Stimulated activated memory B cell treated with anti-CD40 and anti-IgM and Interleukin-4, amounts not matched to agents 10 μg/mL and 1 μg/mL and 100 μg/mL, for 72 hours (primary cell): Measurements from ENCODE around the gene SLC23A2.
A peak's percentile ranks its signal among the peaks of the same experiment; 100 is the strongest.
"Not testable (repeated sequence)": the region's sequence is repeated elsewhere in the genome, so short reads cannot be mapped to it uniquely, and the experiment has no call there.

ENCODE experiments used
- ATAC-seq: fragments of 150-1000 bp; cut with Tn5 transposase; 2 replicates; pipeline ENCODE4 v1.10.0; 2021
- H3K27ac Mint-ChIP-seq: one replicate; pipeline ENCODE4 v1.8.0; 2022; ENCODE audit warnings: mild to moderate bottlenecking, mixed read lengths
- H3K27me3 Mint-ChIP-seq: one replicate; pipeline ENCODE4 v1.8.0; 2022; ENCODE audit warnings: mixed read lengths
- H3K36me3 Mint-ChIP-seq: one replicate; pipeline ENCODE4 v1.8.0; 2022; ENCODE audit warnings: mixed read lengths
- H3K4me1 Mint-ChIP-seq: one replicate; pipeline ENCODE4 v1.8.0; 2022; ENCODE audit warnings: mixed read lengths
- H3K4me3 Mint-ChIP-seq: one replicate; pipeline ENCODE4 v1.8.0; 2022; ENCODE audit warnings: mild to moderate bottlenecking, moderate library complexity, mixed read lengths
- H3K9me3 Mint-ChIP-seq: one replicate; pipeline ENCODE4 v1.8.0; 2022; ENCODE audit warnings: mixed read lengths

The SLC23A2 gene

DNA sequence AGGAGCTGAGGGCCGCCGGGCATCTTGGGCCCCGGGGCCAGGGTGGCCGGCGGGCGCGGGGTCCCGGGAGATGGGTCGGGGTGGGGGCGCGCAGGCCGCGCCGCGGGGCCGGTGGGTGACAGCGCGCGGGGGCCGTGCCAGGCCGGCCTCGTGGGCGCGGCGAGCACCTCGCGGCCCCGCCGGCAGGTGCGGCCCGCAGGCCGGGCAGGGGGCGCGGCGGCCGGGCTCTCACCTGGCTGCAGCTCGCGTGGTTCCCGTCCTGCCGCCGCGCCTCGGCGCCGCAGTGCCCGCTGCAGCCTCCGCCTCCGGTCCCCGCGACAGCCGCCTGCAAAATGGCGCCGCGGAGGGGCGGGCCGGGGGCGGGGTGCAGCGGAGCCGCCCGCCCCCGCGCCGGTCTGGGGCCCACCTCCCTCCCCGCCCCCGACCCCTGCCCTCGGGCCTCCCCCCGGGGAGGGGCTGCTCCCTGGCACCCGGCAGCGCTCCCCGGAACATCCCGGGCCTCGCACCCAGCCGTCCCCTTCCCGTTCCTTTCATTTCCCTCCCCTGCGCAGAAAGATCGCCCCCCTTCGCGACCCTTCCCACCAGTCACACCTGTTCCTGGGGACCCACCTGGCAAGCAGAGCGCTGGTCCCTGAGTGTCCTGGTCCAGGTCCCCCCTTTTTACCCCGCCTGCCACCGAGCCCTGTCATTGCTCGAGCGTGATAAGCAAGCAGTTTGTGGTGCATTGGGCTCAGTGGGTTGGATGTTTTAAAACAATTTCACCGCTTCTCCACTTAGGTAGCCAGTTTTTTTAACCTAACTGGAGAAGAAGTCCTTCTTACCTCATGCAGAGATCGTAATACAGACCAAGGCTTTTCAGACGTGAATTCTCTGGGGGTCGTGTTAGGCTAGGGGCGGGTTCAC lies at the start of gene SLC23A2:
Gene SLC23A2 (minus strand): TSS at position 337 of the 903 bp plus-strand sequence. CDS start 68,948 bp downstream, outside the sequence.
- Mint-ChIP-seq H3K27ac (peak within 1 kb of the TSS; percentile 96), H3K4me3 (peak within 1 kb of the TSS; percentile 100), H3K27me3 (no peaks in the 10 kb centered on the region), H3K36me3 (peaks cover 20% of the 10 kb centered on the region), H3K9me3 (no peaks in the 10 kb centered on the region), H3K4me1 (peaks cover 56% of the 10 kb centered on the region)
- peak; percentile 81 for ATAC-seq

DNA sequence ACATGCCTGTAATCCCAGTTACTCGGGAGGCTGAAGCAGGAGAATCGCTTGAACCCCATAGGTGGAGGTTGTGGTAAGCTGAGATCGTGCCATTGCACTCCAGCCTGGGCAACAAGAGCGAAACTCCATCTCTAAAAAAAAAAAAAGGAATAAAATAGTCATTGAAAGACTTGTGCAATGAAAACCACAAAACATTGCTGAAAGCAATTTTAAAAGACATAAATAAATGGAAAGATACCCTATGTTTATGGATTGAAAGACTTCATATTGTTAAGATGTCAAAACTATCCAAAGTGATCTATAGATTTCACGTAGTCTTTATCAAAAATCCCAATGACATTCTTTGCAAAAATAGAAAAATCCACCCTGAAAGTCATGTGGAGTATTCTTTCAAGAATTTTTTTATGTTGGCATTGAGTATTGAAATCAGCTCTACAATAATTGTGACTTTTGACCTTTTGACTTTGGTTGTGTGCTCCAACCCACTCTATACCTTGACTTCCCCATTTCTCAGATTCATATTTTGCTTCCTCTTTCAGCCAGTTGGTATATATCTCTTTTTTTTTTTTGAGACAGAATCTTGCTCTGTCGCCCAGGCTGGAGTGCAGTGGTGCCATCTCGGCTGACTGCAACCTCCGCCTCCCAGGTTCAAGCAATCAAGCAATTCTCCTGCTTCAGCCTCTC lies 45.5 kb upstream of the SLC23A2 start:
- Mint-ChIP-seq H3K27ac (peak overlapping the region; percentile 25), H3K9me3 (no peaks in the 10 kb centered on the region), H3K4me1 (peaks cover 29% of the 10 kb centered on the region), H3K36me3 (no peaks in the 10 kb centered on the region), H3K27me3 (no peaks in the 10 kb centered on the region), H3K4me3 (peak overlapping the region; percentile 43)
- peak; percentile 92 for ATAC-seq

DNA sequence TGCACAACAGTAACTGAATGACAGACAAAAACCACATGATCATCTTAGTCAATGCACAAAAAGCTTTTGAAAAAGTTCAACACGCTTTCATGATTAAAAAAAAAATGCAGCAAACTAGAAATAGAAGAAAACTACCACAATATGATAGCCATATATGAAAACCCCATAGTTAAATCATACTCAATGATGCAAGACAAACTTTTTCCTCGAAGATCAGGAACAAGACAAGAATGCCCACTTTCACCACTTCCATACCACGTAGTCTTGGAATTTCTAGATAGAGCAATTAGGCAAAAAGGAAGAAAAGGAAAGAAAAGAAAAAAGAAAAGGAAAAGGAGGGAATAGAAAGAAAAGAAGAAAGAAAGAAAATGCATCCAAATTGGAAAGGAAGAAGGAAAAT lies 44.6 kb upstream of the SLC23A2 start:
- H3K36me3 Mint-ChIP-seq, result no peaks in the 10 kb centered on the region
- H3K27me3 Mint-ChIP-seq, result no peaks in the 10 kb centered on the region
- peaks cover 38% of the 10 kb centered on the region for H3K4me1 Mint-ChIP-seq
- H3K27ac Mint-ChIP-seq, result peak overlapping the region; percentile 40
- ATAC-seq, result no peak
- H3K9me3 Mint-ChIP-seq, result no peaks in the 10 kb centered on the region
- no peak overlapping the region for H3K4me3 Mint-ChIP-seq

DNA sequence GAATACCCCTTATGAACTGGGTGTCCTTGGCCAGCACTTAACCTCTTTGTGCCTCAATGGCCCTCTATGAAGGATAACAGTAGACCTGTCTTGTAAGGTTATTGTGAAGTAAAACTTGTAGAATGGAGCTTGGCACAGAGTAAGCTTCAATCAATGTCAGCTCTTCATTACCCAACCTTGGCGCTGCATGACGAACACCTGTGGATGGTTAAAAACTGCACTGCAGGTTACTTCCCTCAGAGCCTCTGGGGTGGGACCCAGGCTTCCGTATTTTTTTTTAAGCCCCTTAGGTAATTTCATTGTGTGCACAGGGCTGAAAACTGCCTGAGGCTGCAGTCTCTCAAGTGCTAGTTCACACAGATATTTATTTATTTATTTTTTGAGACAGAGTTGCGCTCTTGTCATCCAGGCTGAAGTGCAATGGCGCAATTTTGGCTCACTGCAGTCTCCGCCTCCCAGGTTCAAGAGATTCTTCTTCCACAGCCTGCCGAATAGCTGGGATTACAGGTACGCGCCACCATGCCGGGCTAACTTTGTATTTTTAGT lies 42.8 kb upstream of the SLC23A2 start:
- H3K27me3 Mint-ChIP-seq, result no peaks in the 10 kb centered on the region
- peak overlapping the region; percentile 62 for H3K27ac Mint-ChIP-seq
- no peak overlapping the region for H3K4me3 Mint-ChIP-seq
- peak; percentile 75 for ATAC-seq
- no peaks in the 10 kb centered on the region for H3K9me3 Mint-ChIP-seq
- no peaks in the 10 kb centered on the region for H3K36me3 Mint-ChIP-seq
- H3K4me1 Mint-ChIP-seq, result peaks cover 46% of the 10 kb centered on the region

DNA sequence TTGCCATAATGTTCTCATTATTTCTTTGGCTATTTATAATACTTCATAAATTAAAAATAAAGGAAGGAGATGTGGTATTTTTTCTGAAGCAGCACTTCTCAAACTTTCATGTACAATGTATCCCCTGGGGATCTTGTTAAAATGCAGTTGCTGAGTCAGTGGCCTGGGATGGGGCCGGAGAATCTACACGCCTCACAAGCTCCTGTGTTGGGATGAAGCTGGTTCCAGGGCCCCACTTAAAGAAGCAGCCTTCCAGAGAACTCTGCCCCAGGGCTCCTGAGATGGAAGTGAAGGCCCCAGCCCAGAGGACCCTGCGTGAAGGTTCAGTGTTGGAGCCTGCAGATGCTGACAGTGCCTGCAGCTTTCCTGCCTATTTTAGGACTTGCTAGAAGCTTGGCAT lies 40.1 kb upstream of the SLC23A2 start:
- Mint-ChIP-seq H3K9me3 (no peaks in the 10 kb centered on the region), H3K27me3 (no peaks in the 10 kb centered on the region), H3K36me3 (no peaks in the 10 kb centered on the region), H3K4me3 (no peak overlapping the region), H3K27ac (peak overlapping the region; percentile 33), H3K4me1 (peaks cover 35% of the 10 kb centered on the region)
- ATAC-seq, result no peak

DNA sequence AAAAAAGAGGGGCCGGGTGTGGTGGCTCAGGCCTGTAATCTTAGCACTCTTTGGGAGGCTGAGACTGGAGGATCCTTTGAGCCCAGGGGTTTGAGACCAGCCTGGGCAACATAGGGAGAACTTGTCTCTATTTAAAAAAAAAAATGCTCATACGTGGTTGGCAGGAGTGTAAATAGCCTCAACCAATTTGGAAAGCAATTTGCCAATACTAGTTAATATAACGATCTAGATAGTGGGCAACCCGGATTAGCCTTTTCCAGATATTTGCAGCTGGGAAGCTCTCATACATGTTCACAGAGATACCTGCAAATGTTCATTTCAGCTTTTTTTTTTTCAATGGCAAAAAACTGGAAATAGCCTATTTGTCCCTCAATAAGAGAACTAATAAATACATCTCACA lies 39.0 kb upstream of the SLC23A2 start:
- no peaks in the 10 kb centered on the region for H3K27me3 Mint-ChIP-seq
- no peaks in the 10 kb centered on the region for H3K36me3 Mint-ChIP-seq
- H3K9me3 Mint-ChIP-seq, result no peaks in the 10 kb centered on the region
- H3K4me1 Mint-ChIP-seq, result peaks cover 26% of the 10 kb centered on the region
- peak overlapping the region; percentile 33 for H3K27ac Mint-ChIP-seq
- H3K4me3 Mint-ChIP-seq, result no peak overlapping the region
- no peak for ATAC-seq

DNA sequence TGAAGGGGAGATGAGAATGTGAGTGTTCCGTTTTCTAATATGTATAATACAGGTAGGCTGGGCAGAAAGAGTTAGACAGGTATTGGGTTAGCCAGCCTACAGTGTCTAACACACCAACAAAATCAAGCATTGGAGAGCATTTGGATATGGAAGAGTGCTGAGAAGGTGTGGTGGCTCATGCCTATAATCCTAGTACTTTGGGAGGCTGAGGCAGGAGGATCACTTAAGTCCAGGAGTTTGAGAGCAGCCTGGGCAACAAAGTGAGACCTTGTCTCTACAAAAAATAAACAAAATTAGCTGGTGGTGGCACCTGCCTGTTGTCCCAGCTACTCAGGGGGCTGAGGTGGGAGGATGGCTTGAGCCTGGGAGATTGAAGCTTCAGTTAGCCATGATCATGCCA lies 38.6 kb upstream of the SLC23A2 start:
- Mint-ChIP-seq H3K4me3 (no peak overlapping the region), H3K36me3 (no peaks in the 10 kb centered on the region), H3K9me3 (no peaks in the 10 kb centered on the region), H3K27me3 (no peaks in the 10 kb centered on the region), H3K27ac (peak overlapping the region; percentile 7), H3K4me1 (peaks cover 24% of the 10 kb centered on the region)
- ATAC-seq, result no peak

DNA sequence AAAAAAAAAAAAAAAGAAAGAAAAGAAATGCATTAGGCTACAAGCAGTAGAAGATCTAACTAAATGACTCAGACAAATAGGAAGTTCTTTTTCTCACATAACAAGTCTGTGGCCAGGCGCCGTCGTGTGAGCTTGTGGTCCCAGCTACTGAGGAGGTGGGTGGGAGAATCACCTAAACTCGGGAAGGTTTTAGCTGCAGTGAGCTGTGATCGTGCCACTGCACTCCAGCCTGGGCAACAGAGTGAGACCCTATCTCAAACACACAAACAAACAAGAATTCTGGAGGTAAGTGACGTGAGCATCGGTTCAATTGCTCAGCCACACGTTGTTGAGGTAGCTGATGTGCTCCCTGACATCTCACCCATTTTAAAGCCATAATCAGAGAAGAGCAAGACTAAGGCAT lies 37.9 kb upstream of the SLC23A2 start:
- peak; percentile 75 for ATAC-seq
- Mint-ChIP-seq H3K9me3 (no peaks in the 10 kb centered on the region), H3K36me3 (no peaks in the 10 kb centered on the region), H3K27ac (peak overlapping the region; percentile 7), H3K4me3 (no peak overlapping the region), H3K27me3 (no peaks in the 10 kb centered on the region), H3K4me1 (peaks cover 20% of the 10 kb centered on the region)

DNA sequence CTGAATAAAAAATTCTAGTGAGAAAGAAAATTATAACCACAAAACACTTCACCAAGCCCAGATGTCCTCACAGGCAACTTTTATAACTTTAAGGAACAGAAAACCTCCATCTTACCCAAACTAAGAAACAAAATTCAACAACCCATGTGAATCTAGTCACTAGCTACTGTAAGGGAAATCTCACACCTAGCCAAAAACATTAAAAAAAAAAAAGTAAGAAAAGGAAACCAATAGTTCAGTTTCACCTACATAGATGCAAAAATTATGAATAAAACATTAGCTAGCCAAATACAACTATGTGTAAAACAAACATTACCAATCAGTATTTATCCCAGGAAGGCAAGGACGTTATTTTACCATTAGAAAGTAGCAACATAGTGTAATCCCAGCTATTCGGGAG lies 35.5 kb upstream of the SLC23A2 start:
- H3K27me3 Mint-ChIP-seq, result no peaks in the 10 kb centered on the region
- no peak overlapping the region for H3K4me3 Mint-ChIP-seq
- no peak for ATAC-seq
- no peak overlapping the region for H3K27ac Mint-ChIP-seq
- H3K36me3 Mint-ChIP-seq, result no peaks in the 10 kb centered on the region
- H3K9me3 Mint-ChIP-seq, result no peaks in the 10 kb centered on the region
- H3K4me1 Mint-ChIP-seq, result peaks cover 19% of the 10 kb centered on the region

DNA sequence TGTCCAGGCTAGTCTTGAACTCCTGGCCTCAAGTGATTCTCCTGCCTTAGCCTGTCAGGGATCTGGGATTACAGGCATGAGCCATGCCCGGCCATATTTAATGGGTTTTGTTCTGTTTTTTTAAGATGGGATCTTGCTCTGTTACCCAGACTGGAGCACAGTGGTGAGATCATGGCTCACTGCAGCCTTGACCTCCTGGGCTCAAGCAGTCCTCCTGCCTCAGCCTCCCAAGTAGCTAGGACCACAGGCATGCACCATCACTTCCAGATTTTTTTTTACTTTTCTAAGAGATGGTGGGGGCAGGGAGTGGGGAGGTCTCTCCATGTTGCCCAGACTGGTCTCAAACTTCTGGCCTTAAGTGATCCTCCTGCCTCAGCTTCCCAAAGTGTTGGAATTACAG lies 34.2 kb upstream of the SLC23A2 start:
- H3K9me3 Mint-ChIP-seq, H3K36me3 Mint-ChIP-seq, H3K27ac Mint-ChIP-seq, H3K27me3 Mint-ChIP-seq, H3K4me3 Mint-ChIP-seq, ATAC-seq: not testable (repeated sequence)
- peaks cover 16% of the 10 kb centered on the region for H3K4me1 Mint-ChIP-seq

DNA sequence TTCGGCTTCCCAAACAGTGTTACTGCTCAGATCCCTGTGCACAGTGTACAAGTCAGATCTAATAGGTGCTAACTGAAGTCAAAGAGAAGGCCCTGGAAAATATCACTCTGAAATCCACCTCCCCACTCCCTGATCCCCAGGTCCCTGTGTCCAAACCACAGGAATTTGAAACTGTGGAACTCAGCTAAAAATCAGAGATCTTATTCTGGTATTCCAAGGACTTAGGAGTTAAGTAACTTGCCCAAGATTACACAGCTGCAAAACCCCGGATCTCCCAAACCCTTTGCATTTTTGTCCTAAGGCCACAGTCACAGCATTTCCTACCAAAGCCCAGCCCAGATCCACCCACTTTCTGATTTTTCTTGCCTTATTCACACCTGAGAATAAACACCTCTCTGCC lies 32.3 kb upstream of the SLC23A2 start:
- H3K27ac Mint-ChIP-seq, result no peak overlapping the region
- H3K27me3 Mint-ChIP-seq, result no peaks in the 10 kb centered on the region
- no peak for ATAC-seq
- H3K9me3 Mint-ChIP-seq, result no peaks in the 10 kb centered on the region
- peaks cover 13% of the 10 kb centered on the region for H3K4me1 Mint-ChIP-seq
- H3K4me3 Mint-ChIP-seq, result no peak overlapping the region
- no peaks in the 10 kb centered on the region for H3K36me3 Mint-ChIP-seq

DNA sequence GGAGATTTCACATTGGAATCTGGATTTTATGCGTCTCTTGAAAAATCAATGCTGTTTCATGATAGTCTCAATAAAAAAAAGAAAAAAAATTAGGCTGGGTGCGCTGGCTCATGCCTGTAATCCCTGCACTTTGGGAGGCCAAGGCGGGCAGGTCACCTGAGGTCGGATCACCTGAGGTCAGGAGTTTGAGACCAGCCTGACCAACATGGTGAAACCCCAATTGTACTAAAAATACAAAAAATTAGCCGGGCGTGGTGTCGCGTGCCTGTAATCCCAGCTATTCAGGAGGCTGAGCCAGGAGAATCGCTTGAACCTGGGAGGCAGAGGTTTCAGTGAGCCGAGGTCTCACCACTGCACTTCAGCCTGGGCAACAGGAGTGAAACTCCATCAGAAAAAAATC lies 30.4 kb upstream of the SLC23A2 start:
- H3K36me3 Mint-ChIP-seq, result not testable (repeated sequence)

DNA sequence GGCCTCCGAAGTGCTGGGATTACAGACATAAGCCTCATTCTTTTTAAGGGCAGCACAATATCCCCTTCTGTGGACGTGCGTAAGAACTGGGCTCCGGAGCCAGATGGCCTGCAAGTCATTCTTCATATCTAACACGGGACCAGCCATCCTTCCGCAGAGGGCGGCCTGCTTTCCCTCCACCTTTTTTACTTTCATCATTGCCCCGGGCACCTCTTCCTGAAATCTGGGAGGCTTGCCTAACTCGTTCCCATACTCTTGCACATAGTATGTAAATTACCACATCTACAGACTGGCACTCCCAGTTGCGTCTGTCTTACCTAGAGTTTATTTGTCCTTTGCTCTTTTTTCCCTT lies 29.9 kb upstream of the SLC23A2 start:
- H3K9me3 Mint-ChIP-seq, result no peaks in the 10 kb centered on the region
- no peaks in the 10 kb centered on the region for H3K27me3 Mint-ChIP-seq
- ATAC-seq, result no peak
- no peak overlapping the region for H3K27ac Mint-ChIP-seq
- H3K36me3 Mint-ChIP-seq, result no peaks in the 10 kb centered on the region
- H3K4me3 Mint-ChIP-seq, result no peak overlapping the region
- peaks cover 13% of the 10 kb centered on the region for H3K4me1 Mint-ChIP-seq

More for the DNA sequence above, 30.4 kb upstream of the SLC23A2 start:
- not testable (repeated sequence) for H3K27ac Mint-ChIP-seq, H3K27me3 Mint-ChIP-seq, H3K4me3 Mint-ChIP-seq, H3K9me3 Mint-ChIP-seq, ATAC-seq
- peaks cover 13% of the 10 kb centered on the region for H3K4me1 Mint-ChIP-seq

DNA sequence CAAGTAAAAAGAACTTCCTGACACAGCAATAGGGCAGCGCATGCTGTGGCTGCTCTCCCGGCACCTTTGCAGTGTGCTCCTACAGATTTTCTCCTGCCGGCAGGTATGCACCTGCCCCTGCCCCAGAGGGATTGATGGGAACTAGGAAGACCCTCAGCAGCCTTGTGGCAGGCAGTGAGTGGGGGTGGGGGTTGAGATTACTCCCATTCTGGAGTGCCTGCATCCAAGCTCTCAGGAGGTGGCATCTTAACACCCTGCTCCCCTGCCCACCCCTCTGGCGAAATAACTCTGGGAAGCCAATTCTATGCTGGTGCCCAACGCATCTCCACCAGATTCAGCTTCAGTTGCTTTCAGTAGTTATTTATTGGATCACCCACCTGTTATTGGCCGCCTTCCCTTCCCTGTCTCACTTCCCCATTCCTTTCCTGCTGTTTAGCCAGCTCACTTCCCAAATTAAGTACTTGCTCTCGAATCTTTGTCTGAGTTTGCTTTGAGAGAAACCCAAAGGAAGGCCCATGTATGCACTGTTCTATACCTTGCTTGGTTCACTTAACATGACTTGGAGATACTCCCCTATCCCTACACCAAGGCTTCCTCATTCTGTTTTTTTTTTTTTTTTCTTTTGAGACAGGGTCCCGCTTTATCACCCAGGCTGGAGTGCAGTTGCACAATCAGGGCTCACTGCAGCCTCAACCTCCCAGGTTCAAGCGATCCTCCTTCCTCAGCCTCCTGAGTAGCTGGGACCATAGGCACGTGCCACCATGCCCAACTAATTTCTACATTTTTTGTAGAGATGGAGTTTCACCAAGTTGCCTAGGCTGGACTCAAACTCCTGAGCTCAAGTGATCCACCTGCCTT lies 29.3 kb upstream of the SLC23A2 start:
- Mint-ChIP-seq H3K4me1 (peaks cover 13% of the 10 kb centered on the region), H3K4me3 (no peak overlapping the region), H3K27me3 (no peaks in the 10 kb centered on the region), H3K27ac (no peak overlapping the region), H3K9me3 (no peaks in the 10 kb centered on the region), H3K36me3 (no peaks in the 10 kb centered on the region)
- ATAC-seq, result no peak
